ENCODE data around the gene SGSM1. TPM values are rescaled to one million over a fixed set of nuclear protein-coding genes. Genes with fewer than 3 reads are reported as not detected.

Gene SGSM1
- total RNA-seq, 4 donors from 2014 or later = 0.88 to 4.9 (median 3.0) TPM

GRCh38 chr22:24954856-24955255, 148.8 kb downstream of the SGSM1 start:
- no peak for DNase-seq
- H3K27me3 ChIP-seq = no peaks in the 10 kb centered on the region
- no peak overlapping the region for H3K27ac ChIP-seq
- intact Hi-C loops (cut with DNase I; ENCODE audit: low total_unique reads) = no loop called here
- TF ChIP-seq POLR2A (IDR thresholded peaks at IDR 0.05) = no peak
- TF ChIP-seq, protein P1, sequence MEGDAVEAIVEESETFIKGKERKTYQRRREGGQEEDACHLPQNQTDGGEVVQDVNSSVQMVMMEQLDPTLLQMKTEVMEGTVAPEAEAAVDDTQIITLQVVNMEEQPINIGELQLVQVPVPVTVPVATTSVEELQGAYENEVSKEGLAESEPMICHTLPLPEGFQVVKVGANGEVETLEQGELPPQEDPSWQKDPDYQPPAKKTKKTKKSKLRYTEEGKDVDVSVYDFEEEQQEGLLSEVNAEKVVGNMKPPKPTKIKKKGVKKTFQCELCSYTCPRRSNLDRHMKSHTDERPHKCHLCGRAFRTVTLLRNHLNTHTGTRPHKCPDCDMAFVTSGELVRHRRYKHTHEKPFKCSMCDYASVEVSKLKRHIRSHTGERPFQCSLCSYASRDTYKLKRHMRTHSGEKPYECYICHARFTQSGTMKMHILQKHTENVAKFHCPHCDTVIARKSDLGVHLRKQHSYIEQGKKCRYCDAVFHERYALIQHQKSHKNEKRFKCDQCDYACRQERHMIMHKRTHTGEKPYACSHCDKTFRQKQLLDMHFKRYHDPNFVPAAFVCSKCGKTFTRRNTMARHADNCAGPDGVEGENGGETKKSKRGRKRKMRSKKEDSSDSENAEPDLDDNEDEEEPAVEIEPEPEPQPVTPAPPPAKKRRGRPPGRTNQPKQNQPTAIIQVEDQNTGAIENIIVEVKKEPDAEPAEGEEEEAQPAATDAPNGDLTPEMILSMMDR (IDR thresholded peaks at IDR 0.05) = no peak
- H3K4me1 ChIP-seq = no peaks in the 10 kb centered on the region
- H3K4me3 ChIP-seq = no peak overlapping the region
- H3K36me3 ChIP-seq = no peaks in the 10 kb centered on the region
- H3K9me3 ChIP-seq = no peaks in the 10 kb centered on the region

DNA sequence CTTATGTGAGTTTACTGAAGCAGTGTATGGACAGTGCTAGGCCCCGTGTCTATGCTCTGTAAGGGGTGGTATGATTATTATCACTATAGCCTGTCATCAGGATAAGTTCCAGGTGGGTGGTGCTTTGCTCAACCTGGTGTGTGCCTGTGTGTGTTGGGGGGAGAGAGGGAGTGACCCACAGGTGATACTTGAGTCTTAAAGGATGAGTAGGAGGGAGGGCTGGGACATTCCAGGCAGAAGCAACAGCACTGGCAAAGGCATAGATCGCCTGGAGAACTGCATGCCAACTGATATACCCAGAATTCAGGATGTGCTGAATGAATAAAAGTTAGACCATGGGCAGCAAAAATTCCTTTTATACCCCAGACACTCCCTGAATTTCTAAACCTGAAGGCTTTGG, 151.0 kb downstream of the SGSM1 start:
- H3K4me1 ChIP-seq = no peaks in the 10 kb centered on the region
- H3K27ac ChIP-seq = no peak overlapping the region
- no peak for DNase-seq
- no peaks in the 10 kb centered on the region for H3K27me3 ChIP-seq
- intact Hi-C loops (cut with DNase I; ENCODE audit: low total_unique reads) = no loop called here
- H3K36me3 ChIP-seq = no peaks in the 10 kb centered on the region
- no peak overlapping the region for H3K4me3 ChIP-seq
- no peaks in the 10 kb centered on the region for H3K9me3 ChIP-seq
- TF ChIP-seq, protein P1 (IDR thresholded peaks at IDR 0.05) = no peak
- TF ChIP-seq POLR2A (IDR thresholded peaks at IDR 0.05) = no peak

GRCh38 chr22:24961217-24961844, 155.3 kb downstream of the SGSM1 start:
- no peak overlapping the region for H3K27ac ChIP-seq
- TF ChIP-seq, protein P1 (IDR thresholded peaks at IDR 0.05) = no peak
- no peak for TF ChIP-seq POLR2A (IDR thresholded peaks at IDR 0.05)
- no peaks in the 10 kb centered on the region for H3K9me3 ChIP-seq
- no peaks in the 10 kb centered on the region for H3K36me3 ChIP-seq
- no peaks in the 10 kb centered on the region for H3K4me1 ChIP-seq
- no peak overlapping the region for H3K4me3 ChIP-seq
- intact Hi-C loops (cut with DNase I; ENCODE audit: low total_unique reads) = no loop called here
- DNase-seq = no peak
- no peaks in the 10 kb centered on the region for H3K27me3 ChIP-seq

DNA sequence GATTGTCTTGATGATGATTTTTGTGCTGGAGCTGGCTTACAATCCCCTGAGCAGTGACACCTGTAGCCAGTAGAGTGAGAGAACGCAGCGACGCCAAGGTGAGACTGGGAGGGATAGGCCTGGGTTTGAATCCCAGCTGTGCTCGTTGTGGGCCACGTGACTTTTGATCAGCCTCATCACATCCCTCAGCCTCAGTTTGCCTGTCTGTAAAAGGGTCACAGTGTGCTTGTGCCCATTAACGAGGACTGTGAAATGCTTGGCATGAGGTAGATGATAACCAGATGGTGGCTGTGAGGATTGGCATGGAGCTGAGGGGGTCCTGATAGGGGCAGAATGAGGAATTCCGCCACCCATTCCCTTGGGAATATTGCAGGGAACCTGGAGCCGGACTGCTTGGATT, 156.1 kb downstream of the SGSM1 start:
- H3K9me3 ChIP-seq = no peaks in the 10 kb centered on the region
- TF ChIP-seq, protein P1 (IDR thresholded peaks at IDR 0.05) = no peak
- no peak for TF ChIP-seq POLR2A (IDR thresholded peaks at IDR 0.05)
- no peaks in the 10 kb centered on the region for H3K4me1 ChIP-seq
- no peak overlapping the region for H3K27ac ChIP-seq
- H3K36me3 ChIP-seq = no peaks in the 10 kb centered on the region
- intact Hi-C loops (cut with DNase I; ENCODE audit: low total_unique reads) = no loop called here
- H3K27me3 ChIP-seq = no peaks in the 10 kb centered on the region
- H3K4me3 ChIP-seq = no peak overlapping the region
- no peak for DNase-seq

DNA sequence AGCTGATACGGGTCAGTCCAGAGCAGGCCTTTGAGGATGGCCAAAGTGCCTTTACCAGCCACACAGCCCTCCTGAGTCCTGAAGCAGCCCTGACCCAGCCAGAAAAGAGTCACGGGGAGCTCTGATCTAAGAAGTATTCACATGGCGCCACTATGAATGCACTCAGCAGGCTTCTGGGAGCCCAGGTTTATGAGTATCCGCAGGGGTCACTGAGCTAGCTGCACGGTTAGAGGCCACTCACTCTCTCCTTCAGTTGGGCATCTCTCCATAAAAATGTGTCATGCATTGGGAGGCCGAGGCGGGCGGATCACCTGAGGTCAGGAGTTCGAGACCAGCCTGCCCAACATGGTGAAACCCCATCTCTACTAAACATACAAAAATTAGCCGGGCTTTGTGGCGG, 156.8 kb downstream of the SGSM1 start:
- no peaks in the 10 kb centered on the region for H3K36me3 ChIP-seq

More for the DNA sequence above, 156.8 kb downstream of the SGSM1 start:
- intact Hi-C loops (cut with DNase I; ENCODE audit: low total_unique reads) = no loop called here
- Histone ChIP-seq H3K4me3 (no peak overlapping the region), H3K9me3 (no peaks in the 10 kb centered on the region), H3K27ac (no peak overlapping the region), H3K4me1 (no peaks in the 10 kb centered on the region), H3K27me3 (no peaks in the 10 kb centered on the region)
- no peak for DNase-seq
- TF ChIP-seq POLR2A (IDR thresholded peaks at IDR 0.05) = no peak
- TF ChIP-seq, protein P1 (IDR thresholded peaks at IDR 0.05) = no peak
